ENCODE results near the gene GFI1. TPM values are rescaled to one million over a fixed set of nuclear protein-coding genes. Genes with fewer than 3 reads are reported as not detected.

GFI1 gene
- total and polyA plus RNA-seq, 2 of the 8 experiments (the other 6 are each of a cell fraction or from before 2014, with no cell fraction given), result 0.08 to 0.17 TPM

DNA sequence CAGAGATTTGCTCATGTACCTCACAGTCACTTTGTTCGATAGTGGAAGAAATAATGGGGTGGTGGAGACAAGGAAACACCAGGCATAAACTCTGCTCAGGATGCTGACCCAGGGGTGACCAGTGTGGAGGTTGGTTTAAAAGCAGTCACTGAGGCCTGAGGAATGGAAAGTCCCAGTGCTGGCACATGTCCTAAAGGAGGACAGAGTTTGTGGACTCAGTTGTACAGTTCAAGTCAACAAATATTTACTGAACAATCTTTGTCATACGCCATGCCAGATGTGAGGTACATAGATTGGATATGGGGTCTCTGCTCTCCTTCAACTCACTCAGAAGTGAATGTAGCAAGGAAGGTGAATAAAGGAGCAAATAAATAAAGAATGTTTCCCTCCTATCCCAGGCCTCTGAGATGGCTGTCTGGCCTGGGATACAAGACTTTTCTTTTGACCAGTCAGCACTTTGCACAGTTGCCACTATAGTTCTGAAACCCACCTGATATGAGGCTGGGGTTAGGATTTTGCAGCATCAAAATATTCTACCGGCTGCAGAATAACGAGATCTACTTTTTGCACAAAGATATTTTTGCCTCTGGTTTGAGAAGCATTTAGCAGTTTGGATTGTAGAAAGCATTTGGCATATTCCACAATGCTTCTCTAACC lies 7.9 kb upstream of the GFI1 start:
- Histone ChIP-seq H2BK5ac (ENCODE audit: low read depth, low read length) (no peak overlapping the region), H3K4me2 (ENCODE audit: insufficient read depth in 1 of 2, low read depth in 2 of 2, low read length in 2 of 2) (no peak overlapping the region), H3K27me3 (replicated peaks in 1 of 4; ENCODE audit: control insufficient read depth in 3 of 4, extremely low read depth in 1 of 4, insufficient read depth in 3 of 4, low read length in 3 of 4) (no peaks in the 10 kb centered on the region; a peak in 2 of 7 replicates), H3K27ac (ENCODE audit: low read depth, low read length) (no peak overlapping the region), H2AK5ac (ENCODE audit: low read depth, low read length) (no peak overlapping the region), H4K91ac (replicated peaks; ENCODE audit: insufficient read length, low read length) (no peak overlapping the region), H2AFZ (ENCODE audit: low read length) (no peak overlapping the region), H2BK20ac (ENCODE audit: low read length) (no peak overlapping the region), H3K79me2 (ENCODE audit: control insufficient read depth in 1 of 2, insufficient read depth in 2 of 2, low read length in 2 of 2) (no peaks in the 10 kb centered on the region), H3K36me3 (ENCODE audit: control insufficient read depth in 2 of 4, insufficient read depth in 4 of 4, low read length in 3 of 4) (no peaks in the 10 kb centered on the region), H2BK15ac (ENCODE audit: low read length) (no peak overlapping the region), H3K23ac (ENCODE audit: insufficient read length) (no peak overlapping the region), H3K79me1 (ENCODE audit: low read depth, low read length) (no peaks in the 10 kb centered on the region), H3K23me2 (ENCODE audit: low read depth, low read length) (no peaks in the 10 kb centered on the region), H3K9me3 (ENCODE audit: insufficient read depth in 2 of 2, low read depth in 1 of 2, low read length in 1 of 2) (no peaks in the 10 kb centered on the region), H4K5ac (ENCODE audit: insufficient read length, low read depth, low read length) (no peak overlapping the region), H2BK12ac (ENCODE audit: low read depth, low read length) (no peak overlapping the region), H3K18ac (ENCODE audit: extremely low read depth, low read length) (no peak overlapping the region), H3K14ac (ENCODE audit: insufficient read length) (no peak overlapping the region), H4K8ac (ENCODE audit: extremely low read depth, insufficient read depth, low read length) (no peak overlapping the region), H3K4me1 (replicated peaks in 1 of 4; ENCODE audit: control insufficient read depth in 3 of 4, insufficient read depth in 4 of 4, low read length in 3 of 4) (no peaks in the 10 kb centered on the region), H2BK120ac (replicated peaks; ENCODE audit: low read depth, low read length) (no peak overlapping the region), H3K4ac (replicated peaks; ENCODE audit: insufficient read length, low read depth, low read length) (no peak overlapping the region), H3K4me3 (ENCODE audit: extremely low read depth in 1 of 4, insufficient read depth in 2 of 4, low read depth in 3 of 4, low read length in 4 of 4) (no peak overlapping the region), H3K9ac (replicated peaks in 1 of 4; ENCODE audit: extremely low read depth in 1 of 4, low read depth in 3 of 4, low read length in 3 of 4) (no peak overlapping the region), H3K56ac (replicated peaks; ENCODE audit: insufficient read length, low read depth, low read length) (no peak overlapping the region), H4K20me1 (replicated peaks in 1 of 2; ENCODE audit: control insufficient read depth in 1 of 2, insufficient read depth in 2 of 2, low read length in 2 of 2) (no peaks in the 10 kb centered on the region)
- FAIRE-seq (no peak), DNase-seq (ENCODE audit: low read depth in 1 of 2, low spot score in 2 of 2) (no peak)
- CTCF ChIA-PET (ENCODE audit: partially characterized antibody), result interaction anchor here (1.3 kb wide), 1 partner anchor 183 kb away, joined by 3 read pairs; no protein-coding TSS in a partner anchor
- WGBS, 2 experiments (ENCODE audit: extremely low coverage in 1 of 2, insufficient coverage in 1 of 2, insufficient read length in 1 of 2, insufficient replicate concordance in 2 of 2, low coverage in 1 of 2, low lambda C conversion rate in 2 of 2, missing lambda C conversion rate in 1 of 2), result 86% methylated on average over 4 of the region's 4 CpGs; no CpG with 5 or more reads in 1 of the 2 experiments
- POLR2A ChIA-PET (ENCODE audit: partially characterized antibody), result no interaction called here
- TF ChIP-seq SP4 (IDR thresholded peaks at IDR 0.05; ENCODE audit: low read length), result no peak
- no peak for TF ChIP-seq TBP (IDR thresholded peaks at IDR 0.05; ENCODE audit: low read depth, low read length)
- TF ChIP-seq, protein P1, sequence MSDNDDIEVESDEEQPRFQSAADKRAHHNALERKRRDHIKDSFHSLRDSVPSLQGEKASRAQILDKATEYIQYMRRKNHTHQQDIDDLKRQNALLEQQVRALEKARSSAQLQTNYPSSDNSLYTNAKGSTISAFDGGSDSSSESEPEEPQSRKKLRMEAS (IDR thresholded peaks at IDR 0.05), result no peak
- TF ChIP-seq, protein P2, sequence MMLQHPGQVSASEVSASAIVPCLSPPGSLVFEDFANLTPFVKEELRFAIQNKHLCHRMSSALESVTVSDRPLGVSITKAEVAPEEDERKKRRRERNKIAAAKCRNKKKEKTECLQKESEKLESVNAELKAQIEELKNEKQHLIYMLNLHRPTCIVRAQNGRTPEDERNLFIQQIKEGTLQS (IDR thresholded peaks at IDR 0.05; ENCODE audit: insufficient read depth, low read depth, low read length), result no peak

Measured in H1 (cell line).